Measurements from ENCODE around the gene MYH1. TPM values are rescaled to one million over a fixed set of nuclear protein-coding genes. Genes with fewer than 3 reads are reported as not detected.

Gene MYH1
- total and polyA plus RNA-seq, 2 donors (not counting 3 experiments of a cell fraction or from before 2014, with no cell fraction given), result not detected

DNA sequence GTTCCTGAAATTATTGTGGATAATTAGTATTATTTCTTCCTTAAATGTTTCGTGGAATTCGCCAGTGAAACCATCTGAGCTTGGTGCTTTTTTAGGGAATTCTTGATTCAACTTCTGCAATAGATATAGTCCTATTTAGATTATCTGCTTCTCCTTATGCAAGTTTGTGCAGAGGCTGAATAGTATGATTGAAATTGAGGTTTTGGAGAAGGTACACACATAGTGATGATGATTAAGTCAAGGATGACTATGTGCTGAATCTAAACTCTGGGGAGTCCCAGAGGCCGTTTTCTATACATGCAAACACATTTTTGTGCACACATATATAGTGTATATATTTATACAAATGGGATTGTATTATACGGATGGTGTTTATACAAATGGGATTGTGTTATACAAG lies 43.8 kb downstream of the MYH1 start:
- Histone ChIP-seq H3K4me1 (ENCODE audit: control insufficient read depth, extremely low read depth, insufficient read depth, low read length) (no peaks in the 10 kb centered on the region), H3K79me2 (ENCODE audit: control insufficient read depth, insufficient read depth, low read length) (no peaks in the 10 kb centered on the region), H3K9me3 (replicated peaks; ENCODE audit: control insufficient read depth, insufficient read depth, low read length) (peaks cover 5% of the 10 kb centered on the region), H3K9ac (replicated peaks; ENCODE audit: extremely low read depth, insufficient read depth, low read length) (no peak overlapping the region), H4K20me1 (replicated peaks; ENCODE audit: control insufficient read depth, extremely low read depth, insufficient read depth, low read length) (no peaks in the 10 kb centered on the region), H2AFZ (ENCODE audit: low read depth, low read length) (no peak overlapping the region), H3K9me1 (replicated peaks; ENCODE audit: control insufficient read depth, extremely low read depth, insufficient read depth, low read length) (no peaks in the 10 kb centered on the region), H3K4me2 (ENCODE audit: insufficient read depth, low read length) (no peak overlapping the region), H3K27me3 (ENCODE audit: control insufficient read depth in 2 of 2, insufficient read depth in 2 of 2, low read length in 2 of 2) (no peaks in the 10 kb centered on the region), H3K27ac (ENCODE audit: insufficient read depth, low read depth, low read length) (no peak overlapping the region), H3K4me3 (replicated peaks in 1 of 3; ENCODE audit: insufficient read depth in 1 of 3, low read depth in 1 of 3, low read length in 3 of 3) (no peak overlapping the region), H3K36me3 (ENCODE audit: control insufficient read depth in 2 of 2, extremely low read depth in 1 of 2, insufficient read depth in 2 of 2, low read length in 2 of 2) (no peaks in the 10 kb centered on the region)
- dilution Hi-C loops (cut with MboI; ENCODE audit: extremely low pct_ligation_motif_present, low sequenced_read_pairs), result no loop called here
- BruUV-seq (replicated peaks), result no TSS peak
- FAIRE-seq (no peak), DNase-seq (ENCODE audit: low read depth, low spot score) (no peak)
- POLR2A ChIA-PET, result no interaction called here
- CTCF ChIA-PET, result no interaction called here
- TF ChIP-seq POLR2AphosphoS5 (IDR thresholded peaks at IDR 0.05; ENCODE audit: insufficient read depth, low read depth, low read length) (no peak), POLR2A (IDR thresholded peaks at IDR 0.05; ENCODE audit: low read depth, low read length) (no peak), GATA2 (IDR thresholded peaks at IDR 0.05; ENCODE audit: insufficient read depth, insufficient read length, low read depth, low read length) (no peak), MAX (IDR thresholded peaks at IDR 0.05; ENCODE audit: insufficient read depth, insufficient read length) (no peak), FOS (IDR thresholded peaks at IDR 0.05; ENCODE audit: borderline replicate concordance, insufficient read depth, low read length) (no peak), JUN (IDR thresholded peaks at IDR 0.05; ENCODE audit: borderline replicate concordance, insufficient read depth, insufficient read length, low read depth) (no peak), EZH2 (IDR thresholded peaks at IDR 0.05; ENCODE audit: borderline replicate concordance, low read depth, low read length, severe bottlenecking) (no peak), MYC (IDR thresholded peaks at IDR 0.05; ENCODE audit: low read depth, low read length) (no peak)
- TF ChIP-seq, protein P1, sequence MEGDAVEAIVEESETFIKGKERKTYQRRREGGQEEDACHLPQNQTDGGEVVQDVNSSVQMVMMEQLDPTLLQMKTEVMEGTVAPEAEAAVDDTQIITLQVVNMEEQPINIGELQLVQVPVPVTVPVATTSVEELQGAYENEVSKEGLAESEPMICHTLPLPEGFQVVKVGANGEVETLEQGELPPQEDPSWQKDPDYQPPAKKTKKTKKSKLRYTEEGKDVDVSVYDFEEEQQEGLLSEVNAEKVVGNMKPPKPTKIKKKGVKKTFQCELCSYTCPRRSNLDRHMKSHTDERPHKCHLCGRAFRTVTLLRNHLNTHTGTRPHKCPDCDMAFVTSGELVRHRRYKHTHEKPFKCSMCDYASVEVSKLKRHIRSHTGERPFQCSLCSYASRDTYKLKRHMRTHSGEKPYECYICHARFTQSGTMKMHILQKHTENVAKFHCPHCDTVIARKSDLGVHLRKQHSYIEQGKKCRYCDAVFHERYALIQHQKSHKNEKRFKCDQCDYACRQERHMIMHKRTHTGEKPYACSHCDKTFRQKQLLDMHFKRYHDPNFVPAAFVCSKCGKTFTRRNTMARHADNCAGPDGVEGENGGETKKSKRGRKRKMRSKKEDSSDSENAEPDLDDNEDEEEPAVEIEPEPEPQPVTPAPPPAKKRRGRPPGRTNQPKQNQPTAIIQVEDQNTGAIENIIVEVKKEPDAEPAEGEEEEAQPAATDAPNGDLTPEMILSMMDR (IDR thresholded peaks at IDR 0.05; ENCODE audit: extremely low read depth in 1 of 2, insufficient read depth in 1 of 2, low read depth in 1 of 2, low read length in 2 of 2), result no peak
- intact Hi-C loops (cut with micrococcal nuclease), result no loop called here
